ENCODE results near the gene HSD17B1. TPM values are rescaled to one million over a fixed set of nuclear protein-coding genes. Genes with fewer than 3 reads are reported as not detected.

Gene HSD17B1
- total and polyA plus RNA-seq, 2 of the 4 experiments (the other 2 are of a cell fraction): 0.72 to 1.4 TPM

DNA sequence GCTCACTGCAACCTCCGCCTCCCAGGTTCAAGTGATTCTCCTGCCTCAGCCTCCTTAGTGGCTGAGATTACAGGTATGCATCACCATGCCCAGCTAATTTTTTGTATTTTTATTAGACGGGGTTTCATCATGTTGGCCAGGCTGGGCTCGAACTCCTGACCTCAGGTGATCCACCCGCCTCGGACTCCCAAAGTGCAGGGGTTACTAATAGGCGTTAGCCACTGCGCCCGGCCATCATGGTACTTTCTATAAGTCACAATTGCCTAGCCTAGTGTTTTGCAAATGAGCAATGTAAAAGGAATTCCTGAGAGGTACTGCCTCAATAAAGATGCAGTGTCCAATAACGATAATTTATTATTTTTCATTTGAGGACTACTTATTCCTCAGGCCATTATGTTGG, 38.7 kb downstream of the HSD17B1 start:
- ATAC-seq (ENCODE audit: low read depth) (no peak), DNase-seq (no peak)
- Histone ChIP-seq H2BK20ac (ENCODE audit: low read depth, low read length) (no peak overlapping the region), H4K91ac (ENCODE audit: insufficient read depth, low read depth, low read length) (no peak overlapping the region), H3K27me3 (ENCODE audit: control insufficient read depth, insufficient read depth, low read length) (no peaks in the 10 kb centered on the region), H3K4me3 (ENCODE audit: insufficient read depth, low read depth, low read length) (no peak overlapping the region), H3K56ac (ENCODE audit: extremely low read depth, insufficient read depth, low read length) (no peak overlapping the region), H2AK5ac (ENCODE audit: low read depth, low read length) (no peak overlapping the region), H2BK5ac (ENCODE audit: low read depth, low read length, poor library complexity, severe bottlenecking) (no peak overlapping the region), H4K5ac (ENCODE audit: low read depth, low read length) (no peak overlapping the region), H3K9ac (ENCODE audit: low read depth, low read length) (no peak overlapping the region), H3K79me1 (ENCODE audit: low read depth in 1 of 2, low read length in 2 of 2) (peaks cover 0 to 34% of the 10 kb centered on the region in 2 experiments; a peak in 3 of 4 replicates), H3K27ac (ENCODE audit: insufficient read depth, low read length) (no peak overlapping the region), H2BK15ac (ENCODE audit: low read depth, low read length) (no peak overlapping the region), H2AK9ac (replicated peaks; ENCODE audit: low read depth, low read length, poor library complexity) (no peak overlapping the region), H3K36me3 (ENCODE audit: control insufficient read depth, insufficient read depth, low read length) (peaks cover 39% of the 10 kb centered on the region), H3K9me1 (ENCODE audit: insufficient read depth, low read length) (no peaks in the 10 kb centered on the region; the same call in 1 of the 2 replicates), H3K18ac (ENCODE audit: low read depth, low read length) (no peak overlapping the region), H3K23ac (ENCODE audit: low read depth, low read length) (no peak overlapping the region), H3K4me1 (ENCODE audit: control insufficient read depth, insufficient read depth, low read length) (no peaks in the 10 kb centered on the region), H3K4ac (ENCODE audit: low read depth, low read length) (no peak overlapping the region), H3K4me2 (ENCODE audit: low read depth, low read length) (no peak overlapping the region), H2AFZ (replicated peaks; ENCODE audit: low read length, poor library complexity) (no peak overlapping the region), H4K20me1 (ENCODE audit: insufficient read depth, low read length) (peaks cover 15% of the 10 kb centered on the region; the same call in 1 of the 2 replicates), H4K8ac (ENCODE audit: low read depth in 2 of 2, low read length in 2 of 2) (no peak overlapping the region), H3K14ac (replicated peaks; ENCODE audit: low read depth, low read length) (no peak overlapping the region), H3K9me3 (ENCODE audit: control insufficient read depth, insufficient read depth, low read length) (no peaks in the 10 kb centered on the region), H2BK120ac (ENCODE audit: low read depth, low read length) (no peak overlapping the region)
- TF ChIP-seq MAZ (IDR thresholded peaks at IDR 0.05; ENCODE audit: borderline replicate concordance, low read depth, low read length) (no peak), MXI1 (IDR thresholded peaks at IDR 0.05; ENCODE audit: borderline replicate concordance, low read depth, low read length) (no peak), SMC3 (IDR thresholded peaks at IDR 0.05; ENCODE audit: low read depth, low read length) (no peak), NFE2L2 (IDR thresholded peaks at IDR 0.05; ENCODE audit: low read depth, low read length) (no peak), MAFK (IDR thresholded peaks at IDR 0.05; ENCODE audit: low read depth, low read length) (no peak), POLR2A (IDR thresholded peaks at IDR 0.05; ENCODE audit: low read depth, low read length) (no peak), CEBPB (IDR thresholded peaks at IDR 0.05; ENCODE audit: low read depth, low read length) (no peak)
- in situ Hi-C loops (cut with MboI; ENCODE audit: low sequenced_read_pairs) (no loop called here), dilution Hi-C loops (cut with HindIII; ENCODE audit: low sequenced_read_pairs, unreplicated experiment) (no loop called here), intact Hi-C loops (cut with micrococcal nuclease) (no loop called here)
- POLR2A ChIA-PET (ENCODE audit: unreplicated experiment): no interaction called here
- CTCF ChIA-PET: interaction anchor here (0.7 kb wide), 1 partner anchor 13 kb away, joined by 3 read pairs; no protein-coding TSS in a partner anchor
- no TSS peak for BruUV-seq (replicated peaks)
- WGBS, 2 experiments (ENCODE audit: extremely low coverage in 2 of 2, insufficient read length in 1 of 2): 93% methylated on average over 3 of the region's 9 CpGs; no CpG with 5 or more reads in 1 of the 2 experiments

Measured in IMR-90 (cell line).